Loucy (cell line): ENCODE measurements around the gene CNTNAP2.

Experiments
- CTCF ChIP-seq: fragments of 200-600 bp; sonication (generic); conservative IDR thresholded peaks from 2 replicates; pipeline ENCODE4 v1.5.1; 2014; ENCODE audit warnings: mild to moderate bottlenecking, antibody characterized with exemption, low read length
- EZH2phosphoT487 ChIP-seq: fragments of 200-600 bp; IDR thresholded peaks from 2 replicates; pipeline ENCODE4 v1.6.1; 2018; ENCODE audit warnings: antibody characterized with exemption, mild to moderate bottlenecking, moderate library complexity, borderline replicate concordance

GRCh38 chr7:148327379-148327778 lies 2210.8 kb downstream of the CNTNAP2 start:
- no peak for TF ChIP-seq CTCF
- no peak for TF ChIP-seq EZH2phosphoT487
